Camera-type eye (tissue), 1 donor: ENCODE results near the gene RLN2. TPM values are rescaled to one million over a fixed set of nuclear protein-coding genes. Genes with fewer than 3 reads are reported as not detected.

Source experiments
- total RNA-seq: library from RNA; depleted of rRNA; stranded (reverse); fragments of >200 nt; gene quantifications from one replicate; pipeline ENCODE4 v1.2.3, GENCODE V29; 2014

The RLN2 gene, protein sequence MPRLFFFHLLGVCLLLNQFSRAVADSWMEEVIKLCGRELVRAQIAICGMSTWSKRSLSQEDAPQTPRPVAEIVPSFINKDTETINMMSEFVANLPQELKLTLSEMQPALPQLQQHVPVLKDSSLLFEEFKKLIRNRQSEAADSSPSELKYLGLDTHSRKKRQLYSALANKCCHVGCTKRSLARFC
- not detected for total RNA-seq

DNA sequence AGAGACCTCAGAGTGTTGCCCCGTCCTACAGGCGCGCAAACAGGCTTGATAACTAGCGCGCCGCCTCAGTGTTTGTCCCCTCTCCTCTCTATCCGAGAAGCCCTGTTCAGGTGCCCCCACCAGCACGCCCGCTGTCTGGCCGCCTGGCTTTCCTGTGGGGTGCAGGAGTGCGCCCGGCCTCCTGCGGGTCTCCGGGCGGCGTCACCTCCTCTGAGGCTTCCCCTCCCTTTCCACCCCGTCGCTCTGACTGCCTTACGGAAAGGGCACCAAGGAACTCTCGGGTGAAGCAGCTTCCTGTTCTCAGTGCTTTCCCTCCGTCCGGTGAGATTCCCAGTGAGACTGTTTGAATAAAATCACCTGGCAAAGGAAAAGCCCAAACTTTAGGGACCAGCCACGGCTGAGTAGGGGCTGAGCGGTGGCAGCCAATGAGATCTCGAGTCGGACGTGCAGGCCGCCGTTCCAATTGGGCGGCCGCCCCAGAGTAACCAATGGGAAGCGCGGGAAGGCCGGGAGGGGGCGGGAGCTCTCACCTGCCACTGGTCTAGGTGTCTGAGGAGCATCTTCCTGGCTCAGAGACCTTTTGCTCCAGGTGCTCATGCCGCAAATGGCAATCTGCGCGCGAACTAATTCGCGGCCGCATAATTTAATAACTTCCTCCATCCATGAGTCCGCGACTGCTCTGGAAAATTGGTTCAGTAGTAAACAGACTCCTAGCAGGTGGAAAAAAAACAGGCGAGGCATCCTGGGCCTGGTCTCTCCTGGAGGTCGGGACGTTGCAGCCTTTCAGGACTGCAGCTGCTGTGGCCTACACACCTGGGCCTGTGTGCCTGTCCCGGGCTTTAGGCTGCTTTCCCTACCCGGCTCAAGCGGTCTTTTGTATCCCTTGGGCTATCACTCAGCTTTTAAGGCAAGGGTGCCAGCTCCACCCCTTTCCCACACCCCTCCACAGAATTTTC is at the start of gene RLN2:
Gene RLN2 (minus strand): TSS at position 877 of the 956 bp plus-strand sequence. CDS start 136 bp downstream, at position 741.

DNA sequence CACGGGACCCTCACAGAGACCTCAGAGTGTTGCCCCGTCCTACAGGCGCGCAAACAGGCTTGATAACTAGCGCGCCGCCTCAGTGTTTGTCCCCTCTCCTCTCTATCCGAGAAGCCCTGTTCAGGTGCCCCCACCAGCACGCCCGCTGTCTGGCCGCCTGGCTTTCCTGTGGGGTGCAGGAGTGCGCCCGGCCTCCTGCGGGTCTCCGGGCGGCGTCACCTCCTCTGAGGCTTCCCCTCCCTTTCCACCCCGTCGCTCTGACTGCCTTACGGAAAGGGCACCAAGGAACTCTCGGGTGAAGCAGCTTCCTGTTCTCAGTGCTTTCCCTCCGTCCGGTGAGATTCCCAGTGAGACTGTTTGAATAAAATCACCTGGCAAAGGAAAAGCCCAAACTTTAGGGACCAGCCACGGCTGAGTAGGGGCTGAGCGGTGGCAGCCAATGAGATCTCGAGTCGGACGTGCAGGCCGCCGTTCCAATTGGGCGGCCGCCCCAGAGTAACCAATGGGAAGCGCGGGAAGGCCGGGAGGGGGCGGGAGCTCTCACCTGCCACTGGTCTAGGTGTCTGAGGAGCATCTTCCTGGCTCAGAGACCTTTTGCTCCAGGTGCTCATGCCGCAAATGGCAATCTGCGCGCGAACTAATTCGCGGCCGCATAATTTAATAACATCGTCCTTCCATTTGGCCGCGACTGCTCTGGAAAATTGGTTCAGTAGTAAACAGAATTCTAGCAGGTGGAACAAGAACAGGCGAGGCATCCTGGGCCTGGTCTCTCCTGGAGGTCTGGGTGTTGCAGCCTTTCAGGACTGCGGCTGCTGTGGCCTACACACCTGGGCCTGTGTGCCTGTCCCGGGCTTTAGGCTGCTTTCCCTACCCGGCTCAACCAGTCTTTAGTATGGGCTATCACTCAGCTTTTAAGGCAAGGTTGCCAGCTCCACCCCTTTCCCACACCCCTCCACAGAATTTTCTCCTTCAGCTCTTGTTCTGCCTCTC is 34.8 kb upstream of the RLN2 start, which contains the start of gene RLN1:
Gene RLN1 (minus strand): TSS at position 885 of the 990 bp plus-strand sequence. CDS start 130 bp downstream, at position 755.

Other genes with a start within 250 kb of the RLN2 start
- gene INSL6, start 119.1 kb downstream of the RLN2 start, total RNA-seq, result not detected
- not detected for gene INSL4, start 73.3 kb downstream of the RLN2 start, total RNA-seq
- gene RLN1, start 35.2 kb upstream of the RLN2 start, total RNA-seq, result 0.82 TPM
- 26.7 TPM for gene PLGRKT, start 133.2 kb upstream of the RLN2 start, total RNA-seq
- 1.4 TPM for gene CD274, start 145.8 kb upstream of the RLN2 start, total RNA-seq
- gene PDCD1LG2, start 205.8 kb upstream of the RLN2 start, total RNA-seq, result not detected